Activated naive CD8-positive, alpha-beta T cell treated with anti-CD3 and anti-CD28 coated beads, Interleukin-2, amount 50 U/mL, for 16 hours (primary cell): Measurements from ENCODE around the gene PLPPR3.

Source experiments
- DNase-seq: peaks from one replicate; pipeline ENCODE4 v3.0.0-alpha.2; 2020; ENCODE audit warnings: low read depth, low spot score

Gene PLPPR3

DNA sequence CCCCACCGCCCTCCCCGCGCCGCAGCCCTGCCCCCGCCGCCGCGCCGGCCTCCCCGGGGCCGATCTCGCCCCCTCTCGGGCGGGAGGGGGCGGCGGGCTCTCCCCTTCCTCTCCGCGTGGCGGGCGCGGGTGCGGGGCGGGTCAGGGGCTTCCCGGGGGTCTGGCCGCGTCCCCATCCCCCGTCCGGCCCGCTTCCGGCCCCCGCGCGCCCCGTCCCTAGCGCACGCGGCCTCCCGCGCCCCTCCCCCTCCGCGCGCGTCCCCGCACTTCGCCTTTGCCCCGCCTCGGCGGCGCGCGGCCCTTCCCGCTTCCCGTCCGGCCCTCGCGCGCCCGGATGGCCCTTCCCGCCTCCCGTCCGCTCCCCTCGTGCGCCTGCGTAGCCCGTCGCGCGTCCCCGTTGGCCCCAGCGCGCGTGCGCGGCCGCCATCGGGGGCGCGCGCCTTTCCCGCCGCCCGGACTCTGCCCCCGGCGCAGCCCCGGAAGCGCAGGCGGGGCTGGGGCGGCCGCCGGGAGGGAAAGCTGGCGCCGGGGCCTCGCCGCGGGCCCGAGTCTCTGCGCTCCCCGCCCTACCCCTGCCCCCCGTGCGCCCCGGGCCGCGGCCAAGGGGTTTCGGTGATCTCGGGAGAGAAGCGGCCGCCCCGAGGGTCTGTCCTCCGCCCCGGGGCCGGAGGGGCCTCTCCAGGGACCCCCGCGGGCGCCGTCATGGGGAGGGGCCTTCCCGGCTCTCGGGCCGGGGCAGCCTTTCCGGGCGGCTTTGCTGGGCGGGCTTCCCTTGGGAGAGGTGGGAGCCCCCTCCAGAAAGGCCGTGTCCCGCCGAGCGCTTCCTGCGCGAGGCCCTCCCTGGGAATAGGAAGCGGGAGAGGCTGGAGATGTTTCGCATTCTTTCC, 24.0 kb downstream of the PLPPR3 start:
- peak; percentile 66 for DNase-seq

DNA sequence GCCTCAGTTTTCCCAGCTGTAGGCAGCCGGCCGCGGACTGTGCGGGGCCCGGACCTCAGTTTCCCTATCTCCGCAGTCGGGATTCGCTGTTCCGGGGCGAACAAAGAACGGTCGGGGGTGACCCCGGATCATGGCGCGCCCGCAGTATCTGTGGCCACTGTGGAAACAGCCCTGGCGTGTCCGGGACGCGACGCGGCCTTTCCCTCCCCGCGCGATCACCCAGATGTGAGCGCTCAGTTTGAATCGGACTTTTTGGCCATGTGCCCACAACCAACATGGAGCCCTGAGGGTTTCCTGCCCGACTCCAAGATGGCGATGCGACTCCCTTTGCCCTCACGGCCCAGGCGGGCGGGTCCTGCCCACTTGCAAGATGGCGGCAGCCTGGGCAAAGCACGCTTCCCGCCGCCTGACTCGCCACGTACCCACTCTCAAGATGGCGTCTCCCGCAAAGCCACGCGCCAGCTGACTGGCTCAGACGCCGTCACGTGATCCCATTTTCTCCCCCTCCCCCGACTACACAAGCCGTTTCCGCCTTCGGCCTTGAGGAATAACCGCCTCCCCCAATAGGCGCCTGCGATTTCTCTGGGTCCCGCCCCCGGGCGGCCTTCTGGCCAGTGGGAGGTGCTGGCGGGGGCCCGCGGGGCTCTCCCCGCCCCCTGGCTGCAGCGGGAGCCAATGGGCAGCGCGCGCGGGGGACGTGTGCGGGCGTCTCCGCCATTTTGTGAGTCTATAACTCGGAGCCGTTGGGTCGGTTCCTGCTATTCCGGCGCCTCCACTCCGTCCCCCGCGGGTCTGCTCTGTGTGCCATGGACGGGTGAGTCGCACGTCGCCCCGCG, 24.8 kb downstream of the PLPPR3 start, which contains the start of gene PTBP1:
TSS of gene PTBP1 (plus strand) at position 761 of the 836 bp plus-strand sequence. CDS start at position 807, 46 bp downstream.
- DNase-seq = peak; percentile 98

DNA sequence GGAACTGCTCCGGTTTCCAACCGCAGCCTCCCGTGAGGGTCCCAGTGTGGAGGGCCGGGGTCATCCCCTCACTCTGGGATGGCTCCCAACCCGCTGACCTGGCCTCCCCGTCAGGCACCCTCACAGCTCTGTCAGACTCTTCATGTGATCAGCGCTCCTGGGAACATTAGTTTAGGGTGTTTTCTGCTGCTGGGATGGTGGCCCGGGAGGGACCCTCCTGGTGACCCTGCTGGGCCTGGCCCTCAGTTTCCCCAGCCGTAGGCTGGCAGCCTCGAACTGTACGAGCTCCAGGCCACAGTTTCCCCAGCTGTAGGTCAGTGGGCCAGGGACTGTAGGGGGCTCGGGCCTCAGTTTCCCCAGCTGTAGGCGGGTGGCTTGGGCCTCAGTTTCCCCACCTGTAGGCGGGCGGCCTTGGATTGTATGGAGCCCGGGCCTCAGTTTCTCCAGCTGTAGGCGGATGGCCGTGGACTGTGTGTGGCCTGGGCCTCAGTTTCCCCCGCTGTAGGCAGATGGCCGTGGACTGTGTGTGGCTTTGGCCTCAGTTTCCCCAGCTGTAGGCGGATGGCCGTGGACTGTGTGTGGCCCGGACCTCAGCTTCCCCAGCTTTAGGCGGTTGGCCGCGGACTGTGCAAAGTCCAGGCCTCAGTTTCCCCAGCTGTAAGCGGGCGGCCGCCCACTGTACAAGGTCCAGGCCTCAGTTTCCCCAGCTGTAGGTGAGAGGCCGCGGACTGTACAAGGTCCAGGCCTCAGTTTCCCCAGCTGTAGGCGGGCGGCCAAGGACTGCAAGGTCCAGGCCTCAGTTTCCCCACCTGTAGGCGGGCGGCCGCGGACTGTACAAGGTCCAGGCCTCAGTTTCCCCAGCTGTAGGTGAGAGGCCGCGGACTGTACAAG, 25.8 kb downstream of the PLPPR3 start:
- no peak for DNase-seq

DNA sequence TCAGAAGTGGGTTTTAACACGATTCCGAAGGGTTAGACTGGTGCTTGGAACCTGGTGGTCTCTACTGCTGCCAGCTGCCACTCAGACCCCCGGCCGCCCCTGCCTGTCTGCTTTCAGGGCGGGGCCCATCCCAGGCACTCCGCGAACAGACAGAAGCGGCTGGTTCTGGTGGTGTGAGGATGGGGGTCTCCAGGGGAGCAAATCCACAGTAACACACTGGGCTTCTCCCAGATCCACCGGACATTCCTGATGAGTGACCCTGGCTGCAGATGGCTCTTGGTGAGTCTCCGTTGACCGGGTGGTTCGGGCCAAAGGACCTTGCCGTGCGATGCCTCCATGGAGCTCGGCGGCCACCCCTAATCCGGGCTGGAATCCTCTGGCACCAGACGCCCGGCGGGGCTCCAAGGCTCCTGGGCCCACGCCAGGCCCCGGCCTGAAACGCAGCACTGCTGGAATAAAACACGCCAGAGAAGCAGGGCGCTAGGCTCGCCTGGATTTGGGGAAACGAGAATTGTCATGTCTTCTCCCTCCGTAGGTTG, 26.6 kb downstream of the PLPPR3 start:
- no peak for DNase-seq

DNA sequence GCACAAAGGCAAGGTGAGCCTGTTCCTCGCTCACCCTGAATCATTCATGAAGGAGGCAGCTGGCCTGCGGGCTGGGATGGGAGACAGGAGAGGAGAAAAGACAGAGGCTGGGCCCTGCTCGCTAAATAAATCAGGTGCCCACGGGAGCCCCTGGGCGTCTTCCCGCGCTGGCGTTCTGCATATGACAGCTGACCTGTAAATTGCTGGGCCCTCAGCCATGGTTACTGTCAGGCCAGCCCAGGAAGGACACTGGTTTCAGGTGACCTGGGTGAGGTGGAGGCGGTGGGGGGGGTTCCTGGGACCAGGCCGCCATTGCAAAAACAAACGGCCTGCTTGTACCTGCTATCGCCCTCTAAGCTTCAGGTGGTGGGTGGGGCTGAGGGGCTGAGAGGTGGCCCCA, 27.9 kb downstream of the PLPPR3 start:
- no peak for DNase-seq

DNA sequence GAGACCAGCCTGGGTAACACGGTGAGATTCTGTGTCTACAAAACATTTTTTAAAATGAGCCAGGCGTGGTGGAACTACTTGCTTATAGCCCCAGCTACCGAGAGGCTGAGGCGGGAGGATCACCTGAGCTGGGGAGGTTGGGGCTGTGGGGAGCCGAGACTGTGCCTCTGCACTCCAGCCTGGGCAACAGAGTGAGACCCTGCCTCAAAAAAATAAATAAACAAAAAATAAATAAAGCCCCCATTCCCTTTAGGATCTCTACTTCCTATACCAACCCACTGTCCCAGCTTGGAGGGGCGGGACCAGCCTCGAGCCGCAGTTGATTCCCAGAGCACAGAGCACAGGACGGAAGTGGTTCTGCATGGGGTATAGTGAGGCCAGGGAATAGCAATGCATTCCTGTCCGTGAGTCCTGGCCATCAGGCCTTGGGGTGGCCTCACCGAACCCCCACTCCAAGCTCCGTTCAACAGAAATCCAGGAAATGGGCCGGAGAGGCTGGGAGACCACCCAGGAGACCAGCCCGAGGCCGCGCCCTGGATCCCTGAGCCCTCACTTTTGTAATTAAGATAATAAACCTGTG, 29.4 kb downstream of the PLPPR3 start:
- no peak for DNase-seq

DNA sequence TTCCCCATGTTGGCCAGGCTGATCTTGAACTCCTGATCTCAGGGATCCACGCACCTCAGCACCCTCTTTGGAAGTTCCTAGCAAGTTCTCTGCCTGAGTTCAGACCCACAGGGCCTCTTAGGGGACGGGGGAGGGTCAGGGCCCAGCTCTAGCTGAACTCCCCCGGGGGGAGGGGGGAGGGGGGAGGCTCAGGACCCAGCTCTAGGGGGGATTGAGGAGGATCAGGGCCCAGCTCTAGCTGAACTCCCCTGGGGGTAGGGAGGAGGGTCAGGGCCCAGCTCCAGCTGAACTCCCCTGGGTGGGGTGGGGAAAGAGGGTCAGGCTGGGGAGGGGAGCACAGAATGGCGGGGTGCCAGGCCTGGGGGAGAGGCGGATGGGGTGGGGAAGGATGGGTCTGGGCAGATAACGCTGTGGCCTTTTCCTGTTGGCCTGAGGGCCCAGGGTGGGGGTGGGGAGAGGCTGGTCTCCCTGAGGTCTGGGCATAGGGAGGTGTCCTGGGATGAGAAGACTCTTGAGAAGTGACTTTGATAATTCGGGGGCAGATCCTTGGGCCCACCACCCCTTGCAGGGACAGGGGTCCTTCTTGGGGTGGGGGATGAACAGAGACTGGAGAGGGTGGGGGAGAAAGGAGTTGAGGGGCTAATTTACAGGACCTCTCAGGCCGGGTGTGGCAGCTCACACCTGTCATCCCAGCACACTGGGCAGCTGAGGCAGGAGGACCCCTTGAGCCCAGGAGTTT, 30.0 kb downstream of the PLPPR3 start:
- DNase-seq = no peak

DNA sequence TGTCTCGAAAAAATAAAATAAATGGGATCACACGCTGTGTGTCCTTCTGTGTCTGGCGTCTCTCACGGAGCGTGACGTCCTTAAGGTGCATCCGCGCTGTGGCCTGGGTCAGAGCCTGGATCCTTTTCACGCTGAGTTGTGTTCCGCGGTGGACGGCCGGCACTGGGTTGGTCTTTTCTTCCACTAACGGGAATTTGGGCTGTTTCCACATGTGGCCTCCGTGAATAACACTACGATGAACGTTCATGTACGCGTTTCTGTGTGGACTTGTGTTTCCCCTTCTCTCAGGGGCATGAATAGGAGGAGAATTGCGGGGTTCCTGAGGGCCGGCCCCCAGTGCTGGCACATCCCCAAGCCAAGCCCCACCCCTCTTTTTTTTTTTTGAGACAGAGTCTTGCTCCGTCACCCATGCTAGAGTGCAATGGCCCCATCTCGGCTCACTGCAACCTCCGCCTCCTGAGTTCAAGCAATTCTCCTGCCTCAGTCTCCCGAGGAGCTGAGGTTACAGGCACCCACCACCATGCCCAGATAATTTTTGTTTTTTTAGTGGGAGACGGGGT, 30.7 kb downstream of the PLPPR3 start:
- DNase-seq = no peak

DNA sequence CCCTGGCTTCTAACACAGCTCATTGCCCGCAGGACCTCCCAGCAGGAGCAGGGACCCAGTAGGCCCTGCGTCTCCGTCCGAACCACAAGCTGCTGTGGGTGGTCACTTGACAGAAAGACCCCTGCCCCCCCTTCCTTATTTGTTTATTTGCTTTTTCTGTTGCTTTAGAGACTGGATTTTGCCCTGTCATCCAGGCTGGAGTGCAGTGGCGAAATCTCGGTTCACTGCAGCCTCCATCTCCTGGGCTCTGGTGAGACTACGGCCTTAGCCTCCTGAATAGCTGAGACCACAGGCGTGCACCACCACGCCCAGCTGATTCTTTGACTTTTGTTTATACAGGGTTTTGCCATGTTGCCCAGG, 32.1 kb downstream of the PLPPR3 start:
- no peak for DNase-seq

DNA sequence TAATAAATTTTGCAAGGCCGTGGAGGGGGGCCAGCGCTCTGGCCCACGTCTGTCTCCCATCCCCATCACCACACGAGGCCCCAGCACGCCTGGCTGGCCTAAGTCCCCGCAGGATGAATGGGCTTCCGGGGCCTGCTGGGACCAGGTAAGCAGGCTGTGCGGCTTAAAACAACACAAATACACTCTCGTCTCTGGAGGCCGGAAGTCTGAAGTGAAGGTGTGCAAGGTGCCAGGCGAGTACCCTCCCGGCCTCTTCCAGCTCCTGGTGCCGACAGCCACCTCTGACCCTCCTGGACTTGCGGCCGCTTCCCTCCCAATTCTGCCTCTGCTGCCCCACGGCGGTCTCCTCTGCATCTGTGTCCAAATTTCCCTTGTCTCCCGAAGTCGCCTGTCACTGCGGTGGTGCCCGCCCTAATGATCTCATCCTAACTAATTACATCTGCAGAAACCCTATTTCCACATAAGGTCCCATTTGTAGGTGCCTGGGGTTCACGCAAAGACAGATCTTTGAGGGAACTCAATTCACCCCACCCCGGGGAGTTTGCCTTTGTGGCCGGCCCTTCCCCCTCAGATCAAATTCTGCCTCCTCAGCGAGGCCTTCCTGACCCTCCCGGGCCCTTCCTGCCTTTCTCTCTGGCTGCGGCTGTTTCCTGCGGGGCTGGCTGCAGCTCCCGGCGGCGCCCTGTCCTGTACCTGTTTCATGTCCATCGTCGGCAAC, 32.6 kb downstream of the PLPPR3 start:
- no peak for DNase-seq

DNA sequence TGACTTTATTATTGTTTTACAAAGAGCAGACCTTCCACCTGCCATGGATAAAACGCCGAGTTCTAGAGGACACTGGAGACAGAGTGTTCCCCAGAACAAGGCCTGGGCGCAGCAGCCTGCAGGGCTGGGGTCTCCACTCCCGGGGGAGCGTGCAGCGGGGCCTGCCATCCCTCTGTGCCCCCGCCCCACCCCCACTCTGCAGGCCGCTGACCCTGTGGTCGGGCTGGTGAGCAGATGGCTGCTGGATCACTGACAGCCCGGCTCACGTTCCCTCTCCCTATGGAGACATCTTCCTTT, 33.1 kb downstream of the PLPPR3 start:
- DNase-seq = no peak

DNA sequence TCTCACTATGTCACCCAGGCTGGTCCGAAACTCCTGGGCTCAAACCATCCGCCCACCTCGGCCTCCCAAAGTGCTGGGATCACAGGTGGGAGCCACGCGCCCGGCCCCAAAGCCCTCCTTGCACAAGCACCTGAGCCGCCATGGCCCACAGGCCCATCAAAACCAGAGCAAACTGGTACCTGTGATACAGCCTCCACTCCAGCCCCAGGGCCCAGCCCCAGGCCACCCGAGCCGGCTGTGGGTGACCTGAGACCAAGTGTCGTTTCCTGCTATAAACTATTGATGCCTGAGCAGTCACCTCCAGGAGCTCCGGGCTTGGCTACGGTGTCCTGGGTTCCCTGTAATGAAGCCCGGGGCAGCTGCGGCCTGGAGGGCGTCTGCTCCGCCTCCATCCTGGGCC, 34.2 kb downstream of the PLPPR3 start:
- DNase-seq = no peak

DNA sequence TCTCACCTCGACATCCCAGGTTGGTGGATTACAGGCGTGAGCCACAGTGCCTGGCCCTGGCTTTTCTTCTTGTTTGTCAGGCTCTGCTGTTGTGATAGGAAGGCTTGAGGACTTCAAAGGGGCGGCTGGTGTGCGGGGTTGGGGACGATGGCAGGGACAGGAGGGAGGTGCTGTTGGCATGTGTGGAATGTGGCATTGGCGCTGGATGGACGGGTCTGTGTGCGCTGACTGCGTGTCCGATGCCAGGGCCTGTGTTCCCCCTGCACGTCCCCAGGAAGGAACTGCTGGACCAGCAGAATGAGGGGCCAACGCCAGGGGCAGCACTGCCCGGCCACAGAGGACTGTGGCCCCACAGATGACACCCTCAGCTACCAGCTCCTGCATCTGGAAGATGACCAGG, 37.2 kb downstream of the PLPPR3 start:
- DNase-seq = no peak

DNA sequence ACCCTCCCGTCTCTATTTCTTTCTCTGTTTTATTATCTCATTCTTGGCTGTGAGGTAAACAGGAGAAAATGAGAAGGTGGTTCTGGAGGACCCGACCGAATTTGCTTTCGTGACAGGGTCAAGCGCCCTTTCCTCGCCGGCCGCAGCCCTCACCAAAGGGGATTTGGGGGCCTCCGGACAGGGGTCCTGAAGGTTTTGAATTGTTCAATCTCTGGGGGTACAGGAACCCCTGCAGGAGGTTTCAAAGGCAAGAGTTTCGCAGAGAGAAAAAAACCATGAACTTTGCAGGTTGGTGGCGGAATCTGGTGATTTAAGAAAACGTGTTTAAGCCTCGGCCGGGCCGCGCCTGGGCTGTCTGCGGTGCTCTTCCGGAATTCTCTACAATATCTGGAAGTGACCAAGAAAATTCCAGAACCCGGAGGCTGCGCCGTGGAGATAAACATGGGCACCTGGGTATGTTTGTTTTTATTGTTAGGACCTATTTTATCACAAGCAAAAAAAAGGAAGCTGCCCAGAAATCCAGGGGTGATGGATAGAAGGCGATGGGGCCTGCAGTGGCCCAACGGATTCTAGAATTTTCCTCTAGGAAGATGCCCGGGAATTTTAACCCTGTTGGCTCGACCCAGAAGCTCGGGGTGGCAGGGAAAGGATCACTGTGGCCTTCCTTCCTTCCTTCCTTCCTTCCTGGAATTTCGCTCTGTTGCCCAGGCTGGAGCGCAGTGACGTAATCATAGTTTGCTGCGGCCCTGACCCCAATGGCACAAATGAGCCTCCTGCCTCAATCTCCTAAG, 38.7 kb downstream of the PLPPR3 start:
- no peak for DNase-seq

DNA sequence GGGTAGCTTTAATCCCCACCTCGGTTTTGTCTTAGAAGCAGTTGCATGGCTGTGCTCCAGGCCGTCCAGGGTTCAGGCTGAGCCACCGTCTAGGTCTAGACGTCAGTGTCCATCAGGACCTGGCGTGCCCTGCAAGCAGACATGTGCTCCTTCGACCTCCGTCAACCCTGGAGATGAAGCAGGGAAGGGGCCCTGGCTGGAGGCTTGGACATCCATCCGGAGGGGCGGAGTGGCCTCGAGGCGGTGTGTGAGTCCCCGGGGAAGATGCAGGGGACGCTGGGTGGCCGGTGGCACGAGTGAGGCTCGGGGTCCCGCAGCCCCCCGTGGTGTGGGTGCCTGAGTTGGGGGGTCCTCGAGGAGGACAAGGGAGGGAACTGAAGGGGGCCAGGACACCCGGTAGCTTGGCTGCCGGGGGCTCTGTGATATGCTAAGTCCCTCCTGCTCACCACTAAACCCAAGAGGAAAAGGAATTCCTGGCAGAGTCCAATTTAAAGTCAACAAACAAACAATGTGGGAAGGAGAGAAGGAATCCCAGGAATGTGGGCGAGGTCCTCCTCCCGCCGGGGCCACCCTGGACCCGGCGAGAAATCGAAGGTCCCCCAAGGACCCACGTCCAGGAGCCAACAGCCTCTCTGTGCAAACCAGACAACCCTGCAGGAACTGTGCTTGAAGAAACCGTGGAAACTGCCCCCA, 39.4 kb downstream of the PLPPR3 start:
- no peak for DNase-seq

DNA sequence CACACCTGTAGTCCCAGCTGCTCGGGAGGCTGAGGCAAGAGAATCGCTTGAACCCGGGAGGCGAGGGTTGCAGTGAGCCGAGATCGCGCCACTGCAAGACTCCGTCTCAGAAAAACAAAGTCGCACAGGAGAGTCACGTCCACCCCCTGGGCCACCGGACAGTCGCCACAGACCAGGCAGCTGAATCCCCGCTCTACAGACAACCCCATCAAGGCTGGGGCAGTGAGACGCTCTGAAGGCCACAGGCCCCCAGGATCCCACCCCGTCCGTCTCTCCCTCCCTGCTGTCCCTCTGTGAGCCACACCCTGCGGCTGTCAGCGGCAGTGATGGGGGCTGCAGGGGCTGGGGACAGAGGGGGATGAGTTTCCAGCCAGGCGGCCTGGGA, 40.0 kb downstream of the PLPPR3 start:
- no peak for DNase-seq

DNA sequence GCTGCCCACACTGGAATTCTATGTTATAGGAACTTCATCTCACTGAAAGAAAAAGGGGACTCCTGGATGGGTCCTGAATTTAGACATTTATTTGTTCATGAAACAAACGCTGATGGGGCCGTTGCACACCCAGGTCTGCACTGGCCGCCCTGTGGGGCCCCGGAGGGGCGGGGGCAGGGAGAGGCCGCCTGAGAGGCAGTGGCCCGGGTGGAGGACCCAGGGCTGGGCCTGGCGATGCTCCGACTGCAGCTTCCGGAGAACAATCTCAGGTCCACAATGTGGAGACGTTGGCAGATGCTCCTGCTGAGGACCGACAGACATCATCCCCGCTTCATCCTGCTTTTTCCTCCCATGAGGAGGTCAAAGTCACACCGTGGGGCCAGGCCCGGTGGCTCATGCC, 40.8 kb downstream of the PLPPR3 start:
- DNase-seq = no peak
